ENCODE results near the gene POLR1A. TPM values are rescaled to one million over a fixed set of nuclear protein-coding genes. Genes with fewer than 3 reads are reported as not detected.

Gene POLR1A
- total RNA-seq, 1 donor from 2014 or later, result 43.2 TPM

GRCh38 chr2:86065512-86065911 is 40.2 kb downstream of the POLR1A start:
- Mint-ChIP-seq H3K27ac (ENCODE audit: unreplicated experiment) (peak overlapping the region; percentile 74), H3K4me1 (ENCODE audit: unreplicated experiment) (peaks cover 42% of the 10 kb centered on the region), H3K4me3 (ENCODE audit: unreplicated experiment) (no peak overlapping the region), H3K36me3 (ENCODE audit: unreplicated experiment) (peaks cover 74% of the 10 kb centered on the region), H3K9me3 (ENCODE audit: unreplicated experiment) (peaks cover 16% of the 10 kb centered on the region), H3K27me3 (ENCODE audit: unreplicated experiment) (no peaks in the 10 kb centered on the region)
- DNase-seq (ENCODE audit: extremely low spot score, unreplicated experiment), result no peak
- TF ChIP-seq, protein P1, sequence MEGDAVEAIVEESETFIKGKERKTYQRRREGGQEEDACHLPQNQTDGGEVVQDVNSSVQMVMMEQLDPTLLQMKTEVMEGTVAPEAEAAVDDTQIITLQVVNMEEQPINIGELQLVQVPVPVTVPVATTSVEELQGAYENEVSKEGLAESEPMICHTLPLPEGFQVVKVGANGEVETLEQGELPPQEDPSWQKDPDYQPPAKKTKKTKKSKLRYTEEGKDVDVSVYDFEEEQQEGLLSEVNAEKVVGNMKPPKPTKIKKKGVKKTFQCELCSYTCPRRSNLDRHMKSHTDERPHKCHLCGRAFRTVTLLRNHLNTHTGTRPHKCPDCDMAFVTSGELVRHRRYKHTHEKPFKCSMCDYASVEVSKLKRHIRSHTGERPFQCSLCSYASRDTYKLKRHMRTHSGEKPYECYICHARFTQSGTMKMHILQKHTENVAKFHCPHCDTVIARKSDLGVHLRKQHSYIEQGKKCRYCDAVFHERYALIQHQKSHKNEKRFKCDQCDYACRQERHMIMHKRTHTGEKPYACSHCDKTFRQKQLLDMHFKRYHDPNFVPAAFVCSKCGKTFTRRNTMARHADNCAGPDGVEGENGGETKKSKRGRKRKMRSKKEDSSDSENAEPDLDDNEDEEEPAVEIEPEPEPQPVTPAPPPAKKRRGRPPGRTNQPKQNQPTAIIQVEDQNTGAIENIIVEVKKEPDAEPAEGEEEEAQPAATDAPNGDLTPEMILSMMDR (IDR thresholded peaks at IDR 0.05), result no peak

- TF ChIP-seq, protein P1 (IDR thresholded peaks at IDR 0.05), result no peak
- Mint-ChIP-seq H3K36me3 (ENCODE audit: unreplicated experiment) (peaks cover 67% of the 10 kb centered on the region), H3K4me3 (ENCODE audit: unreplicated experiment) (no peak overlapping the region)
These were observed 41.7 kb downstream of the POLR1A start for GRCh38 chr2:86064006-86064405.

GRCh38 chr2:86062043-86062442 is 43.6 kb downstream of the POLR1A start:
- no peak overlapping the region for H3K4me3 Mint-ChIP-seq (ENCODE audit: unreplicated experiment)
- peaks cover 33% of the 10 kb centered on the region for H3K4me1 Mint-ChIP-seq (ENCODE audit: unreplicated experiment)
- no peak overlapping the region for H3K27ac Mint-ChIP-seq (ENCODE audit: unreplicated experiment)
- no peaks in the 10 kb centered on the region for H3K27me3 Mint-ChIP-seq (ENCODE audit: unreplicated experiment)
- TF ChIP-seq, protein P1 (IDR thresholded peaks at IDR 0.05), result no peak
- no peak for DNase-seq (ENCODE audit: extremely low spot score, unreplicated experiment)
- peaks cover 62% of the 10 kb centered on the region for H3K36me3 Mint-ChIP-seq (ENCODE audit: unreplicated experiment)
- peaks cover 16% of the 10 kb centered on the region for H3K9me3 Mint-ChIP-seq (ENCODE audit: unreplicated experiment)

More at GRCh38 chr2:86064006-86064405, 41.7 kb downstream of the POLR1A start:
- Mint-ChIP-seq H3K27me3 (ENCODE audit: unreplicated experiment) (no peaks in the 10 kb centered on the region), H3K27ac (ENCODE audit: unreplicated experiment) (peak overlapping the region; percentile 6), H3K9me3 (ENCODE audit: unreplicated experiment) (peaks cover 16% of the 10 kb centered on the region), H3K4me1 (ENCODE audit: unreplicated experiment) (peaks cover 37% of the 10 kb centered on the region)
- no peak for DNase-seq (ENCODE audit: extremely low spot score, unreplicated experiment)

DNA sequence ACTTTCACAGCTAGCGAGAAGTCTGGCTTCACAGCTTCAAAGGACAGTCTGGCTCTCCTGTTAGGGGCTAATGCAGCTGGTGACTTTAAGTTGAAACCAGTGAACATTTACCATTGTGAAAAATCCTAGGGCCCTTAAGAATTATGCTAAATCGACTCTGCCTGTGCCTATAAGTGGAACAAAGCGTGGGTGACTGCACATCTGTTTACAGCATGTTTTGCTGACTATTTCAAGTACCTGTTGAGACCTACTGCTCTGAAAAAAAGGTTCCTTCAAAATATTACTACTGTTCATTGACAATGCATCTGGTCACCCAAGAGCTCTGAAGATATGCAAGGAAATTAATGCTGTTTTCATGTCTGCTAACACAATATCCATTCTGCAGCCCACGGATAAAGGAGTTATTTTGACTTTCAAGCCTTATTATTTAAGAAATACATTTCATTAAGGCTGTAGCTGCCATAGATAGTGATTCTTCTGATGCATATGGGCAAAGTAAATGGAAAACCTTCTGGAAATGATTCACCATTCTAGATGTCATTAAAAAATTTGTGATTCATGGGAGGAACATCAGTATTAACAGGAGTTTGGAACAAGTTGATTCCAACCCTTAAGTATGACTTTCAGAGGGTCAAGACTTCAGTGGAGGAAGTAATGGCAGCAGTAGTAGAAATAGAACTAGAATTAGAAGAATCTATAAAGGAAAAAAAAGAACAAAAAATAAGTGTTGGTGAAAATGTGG is 48.9 kb downstream of the POLR1A start:
- Mint-ChIP-seq H3K4me1 (ENCODE audit: unreplicated experiment) (peaks cover 20% of the 10 kb centered on the region), H3K27ac (ENCODE audit: unreplicated experiment) (no peak overlapping the region), H3K4me3 (ENCODE audit: unreplicated experiment) (no peak overlapping the region), H3K27me3 (ENCODE audit: unreplicated experiment) (no peaks in the 10 kb centered on the region), H3K9me3 (ENCODE audit: unreplicated experiment) (no peaks in the 10 kb centered on the region), H3K36me3 (ENCODE audit: unreplicated experiment) (peaks cover 50% of the 10 kb centered on the region)
- no peak for DNase-seq (ENCODE audit: extremely low spot score, unreplicated experiment)
- TF ChIP-seq, protein P1 (IDR thresholded peaks at IDR 0.05), result no peak

DNA sequence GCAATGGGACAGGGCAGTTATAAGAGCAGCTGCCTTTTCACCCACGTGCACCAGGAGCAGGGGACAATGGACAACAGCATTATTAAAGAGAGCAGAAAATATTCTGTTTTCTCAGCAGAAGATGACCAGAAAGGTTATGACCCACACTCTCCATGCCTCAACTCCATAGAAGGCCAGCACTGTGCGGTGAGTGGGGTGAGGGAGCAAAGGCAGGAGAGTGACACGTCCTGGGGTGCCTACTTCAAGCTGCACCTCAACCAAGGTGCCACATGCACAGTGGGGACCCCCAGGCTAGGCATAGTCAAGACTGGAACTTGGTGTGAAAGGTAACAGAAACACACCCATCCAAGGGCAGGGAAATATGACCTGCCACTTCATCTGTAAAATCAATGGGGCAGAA is 50.4 kb downstream of the POLR1A start:
- H3K4me1 Mint-ChIP-seq (ENCODE audit: unreplicated experiment), result peaks cover 18% of the 10 kb centered on the region
- H3K27ac Mint-ChIP-seq (ENCODE audit: unreplicated experiment), result no peak overlapping the region
- no peaks in the 10 kb centered on the region for H3K9me3 Mint-ChIP-seq (ENCODE audit: unreplicated experiment)
- DNase-seq (ENCODE audit: extremely low spot score, unreplicated experiment), result peak; percentile 53
- no peak overlapping the region for H3K4me3 Mint-ChIP-seq (ENCODE audit: unreplicated experiment)
- no peaks in the 10 kb centered on the region for H3K27me3 Mint-ChIP-seq (ENCODE audit: unreplicated experiment)
- H3K36me3 Mint-ChIP-seq (ENCODE audit: unreplicated experiment), result peaks cover 41% of the 10 kb centered on the region
- TF ChIP-seq, protein P1 (IDR thresholded peaks at IDR 0.05), result no peak
